PC-3 (cell line): Measurements from ENCODE around the gene TMEM259. TPM values are rescaled to one million over a fixed set of nuclear protein-coding genes. Genes with fewer than 3 reads are reported as not detected.

Experiments
- ATAC-seq: fragments of 200-7000 bp; cut with Tn5 transposase; 2 replicates; pipeline ENCODE4 v1.9.1; 2020; ENCODE audit warnings: mild to moderate bottlenecking, moderate library complexity
- BruUV-seq: library from RNA; stranded (reverse); fragments of 400-500 nt; replicated peaks from 2 replicates; lab custom pipeline; 2021; lab: Mats Ljungman, UMichigan
- CTCF ChIA-PET: fragments of 300-600 bp; sonication (Branson Sonifier 250); formaldehyde crosslinking; loops from one replicate; lab custom pipeline; 2022; ENCODE audit warnings: antibody characterized with exemption; lab: Charles Lee
- POLR2A ChIA-PET: fragments of 300-600 bp; sonication (Branson Sonifier 250); formaldehyde crosslinking; loops from one replicate; lab custom pipeline; 2022; ENCODE audit warnings: antibody characterized with exemption; ENCODE audit not compliant: unreplicated experiment; lab: Charles Lee
- DNase-seq: peaks from one replicate; pipeline ENCODE4 v3.0.0-alpha.2; 2015
- H2AFZ ChIP-seq: fragments of 300-600 bp; sonication (generic); 2 replicates; pipeline ENCODE4 v1.6.0; 2016; ENCODE audit warnings: antibody characterized with exemption, low read length
- H3F3A ChIP-seq: fragments of 300-600 bp; sonication (generic); one replicate; pipeline ENCODE4 v1.6.0; 2017; ENCODE audit warnings: antibody characterized with exemption, low read length, control low read depth, mild to moderate bottlenecking; ENCODE audit not compliant: unreplicated experiment
- H3K27ac ChIP-seq: fragments of 300-600 bp; sonication (generic); 2 replicates; pipeline ENCODE4 v1.5.1; 2016; ENCODE audit warnings: mild to moderate bottlenecking, low read length
- H3K27me3 ChIP-seq: fragments of 300-600 bp; sonication (generic); 2 replicates; pipeline ENCODE4 v1.6.1; 2016; ENCODE audit warnings: low read length, mixed read lengths
- H3K36me3 ChIP-seq: fragments of 300-600 bp; sonication (generic); 2 replicates; pipeline ENCODE4 v1.6.1; 2016; ENCODE audit warnings: low read depth, mixed run types, low read length, mixed read lengths
- H3K4me1 ChIP-seq: fragments of 300-600 bp; sonication (generic); 2 replicates; pipeline ENCODE4 v1.5.1; 2016; ENCODE audit warnings: low read length; ENCODE audit not compliant: insufficient read depth
- H3K4me2 ChIP-seq: fragments of 300-600 bp; sonication (generic); 2 replicates; pipeline ENCODE4 v1.6.0; 2016; ENCODE audit warnings: low read length
- H3K4me3 ChIP-seq: fragments of 300-600 bp; sonication (generic); 2 replicates; pipeline ENCODE4 v1.5.1; 2016; ENCODE audit warnings: mild to moderate bottlenecking, low read length, mixed read lengths
- H3K79me2 ChIP-seq: fragments of 300-600 bp; sonication (generic); 2 replicates; pipeline ENCODE4 v1.6.1; 2017; ENCODE audit warnings: low read length, mixed read lengths
- H3K9ac ChIP-seq: fragments of 300-600 bp; sonication (generic); 2 replicates; pipeline ENCODE4 v1.6.0; 2016; ENCODE audit warnings: mild to moderate bottlenecking, low read length
- H3K9me2 ChIP-seq: fragments of 300-600 bp; sonication (generic); replicated peaks from 2 replicates; pipeline ENCODE4 v1.6.1; 2016; ENCODE audit warnings: mixed run types, low read length, mixed read lengths
- H3K9me3 ChIP-seq: fragments of 300-600 bp; sonication (generic); 2 replicates; pipeline ENCODE4 v1.6.1; 2016; ENCODE audit warnings: low read length, mixed read lengths
- H4K20me1 ChIP-seq: fragments of 300-600 bp; sonication (generic); 2 replicates; pipeline ENCODE4 v1.6.1; 2016; ENCODE audit warnings: low read length, mixed read lengths
- EZH2 ChIP-seq: fragments of 300-600 bp; sonication (generic); IDR thresholded peaks from one replicate; pipeline ENCODE4 v1.6.1; 2017; ENCODE audit warnings: antibody characterized with exemption, mild to moderate bottlenecking, low read length; ENCODE audit not compliant: unreplicated experiment
- EZH2phosphoT487 ChIP-seq: fragments of 300-600 bp; sonication (generic); IDR thresholded peaks from 2 replicates; pipeline ENCODE4 v1.6.1; 2018; ENCODE audit warnings: mild to moderate bottlenecking, antibody characterized with exemption, low read length, borderline replicate concordance
- intact Hi-C: fragments of 100-400 bp; cut with micrococcal nuclease; formaldehyde crosslinking; loops from 2 replicates; pipeline ENCODE4 v1.9.0; 2023
- total RNA-seq: library from RNA; depleted of rRNA; stranded (reverse); fragments of >200 nt; gene quantifications from 2 replicates; pipeline ENCODE4 v1.2.3, GENCODE V29; 2014
- TF ChIP-seq, protein P1 (sequence below): fragments of 300-600 bp; sonication (generic); conservative IDR thresholded peaks from 2 replicates; pipeline ENCODE4 v1.5.1; 2017; ENCODE audit warnings: antibody characterized with exemption, low read depth, mild to moderate bottlenecking, low read length

TMEM259 gene
- total RNA-seq, 1 experiment from 2014 or later: 136 TPM

DNA sequence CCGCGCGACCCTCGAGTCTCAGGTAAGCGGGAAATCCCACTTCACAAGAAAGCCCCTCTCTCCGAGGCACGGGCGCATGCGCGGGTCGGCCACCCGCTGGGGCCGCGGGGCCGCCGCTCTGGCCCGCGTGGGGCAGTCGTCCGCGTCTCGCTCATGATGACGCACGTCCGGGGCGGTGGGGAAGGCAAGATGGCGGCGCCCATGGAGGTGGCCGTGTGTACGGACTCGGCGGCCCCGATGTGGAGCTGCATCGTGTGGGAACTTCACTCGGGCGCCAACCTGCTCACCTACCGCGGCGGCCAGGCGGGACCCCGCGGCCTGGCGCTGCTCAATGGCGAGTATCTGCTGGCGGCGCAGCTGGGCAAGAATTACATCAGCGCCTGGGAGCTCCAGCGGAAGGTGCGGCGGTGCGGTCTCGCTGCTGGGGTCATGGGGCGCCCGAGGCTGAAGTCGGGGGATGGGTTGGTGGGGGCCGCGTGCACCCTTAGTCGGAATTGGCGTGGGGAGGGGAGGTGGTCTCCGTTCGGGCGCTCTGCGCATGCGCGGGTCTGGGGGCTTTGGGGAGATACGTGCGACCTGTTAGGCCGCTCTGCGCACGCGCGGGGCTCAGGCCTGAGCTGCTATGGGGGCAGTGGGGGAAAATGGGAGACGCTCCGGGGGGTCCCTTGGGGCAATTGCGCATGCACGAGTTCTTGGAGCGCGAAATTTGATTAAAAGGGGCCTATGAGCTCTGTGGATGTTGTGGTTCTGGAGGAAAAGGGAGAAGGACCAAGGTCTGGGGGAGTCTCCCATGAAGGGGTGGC, 36.6 kb downstream of the TMEM259 start, which contains the start of gene WDR18:
TSS of gene WDR18 (plus strand) at position 181 of the 803 bp plus-strand sequence. CDS start at position 190, 9 bp downstream.
- H3K4me1 ChIP-seq: peaks cover 8% of the 10 kb centered on the region
- TF ChIP-seq EZH2phosphoT487 (no peak), EZH2 (no peak)
- TF ChIP-seq, protein P1, sequence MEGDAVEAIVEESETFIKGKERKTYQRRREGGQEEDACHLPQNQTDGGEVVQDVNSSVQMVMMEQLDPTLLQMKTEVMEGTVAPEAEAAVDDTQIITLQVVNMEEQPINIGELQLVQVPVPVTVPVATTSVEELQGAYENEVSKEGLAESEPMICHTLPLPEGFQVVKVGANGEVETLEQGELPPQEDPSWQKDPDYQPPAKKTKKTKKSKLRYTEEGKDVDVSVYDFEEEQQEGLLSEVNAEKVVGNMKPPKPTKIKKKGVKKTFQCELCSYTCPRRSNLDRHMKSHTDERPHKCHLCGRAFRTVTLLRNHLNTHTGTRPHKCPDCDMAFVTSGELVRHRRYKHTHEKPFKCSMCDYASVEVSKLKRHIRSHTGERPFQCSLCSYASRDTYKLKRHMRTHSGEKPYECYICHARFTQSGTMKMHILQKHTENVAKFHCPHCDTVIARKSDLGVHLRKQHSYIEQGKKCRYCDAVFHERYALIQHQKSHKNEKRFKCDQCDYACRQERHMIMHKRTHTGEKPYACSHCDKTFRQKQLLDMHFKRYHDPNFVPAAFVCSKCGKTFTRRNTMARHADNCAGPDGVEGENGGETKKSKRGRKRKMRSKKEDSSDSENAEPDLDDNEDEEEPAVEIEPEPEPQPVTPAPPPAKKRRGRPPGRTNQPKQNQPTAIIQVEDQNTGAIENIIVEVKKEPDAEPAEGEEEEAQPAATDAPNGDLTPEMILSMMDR: no peak
- peak within 1 kb of the TSS; percentile 93 for H2AFZ ChIP-seq
- H3K4me2 ChIP-seq: peak within 1 kb of the TSS; percentile 89
- no peaks in the 10 kb centered on the region for H3F3A ChIP-seq
- no peaks in the 10 kb centered on the region for H3K9me2 ChIP-seq
- peak within 1 kb of the TSS; percentile 70 for H3K27ac ChIP-seq
- no peaks in the 10 kb centered on the region for H3K9me3 ChIP-seq
- H3K4me3 ChIP-seq: peak within 1 kb of the TSS; percentile 96
- peak; percentile 89 for DNase-seq
- BruUV-seq: no TSS peak
- intact Hi-C loops: no loop called here
- H3K9ac ChIP-seq: peak within 1 kb of the TSS; percentile 89
- H3K36me3 ChIP-seq: no peaks in the 10 kb centered on the region
- peak; percentile 73 for ATAC-seq
- POLR2A ChIA-PET: interaction anchor here (0.7 to 1.0 kb wide), 3 partner anchors 25 to 81 kb away, joined by 3 to 9 read pairs (median 5); no protein-coding TSS in a partner anchor
- H3K79me2 ChIP-seq: peaks cover 14% of the 10 kb centered on the region
- CTCF ChIA-PET: interaction anchor here (0.6 to 0.8 kb wide), 3 partner anchors 22 to 75 kb away, joined by 3 to 4 read pairs (median 3); no protein-coding TSS in a partner anchor
- no peaks in the 10 kb centered on the region for H4K20me1 ChIP-seq
- H3K27me3 ChIP-seq: no peaks in the 10 kb centered on the region

GRCh38 chr19:982567-983170, 38.3 kb downstream of the TMEM259 start:
- H3K36me3 ChIP-seq: no peaks in the 10 kb centered on the region
- ChIA-PET CTCF (no interaction called here), POLR2A (no interaction called here)
- no peaks in the 10 kb centered on the region for H3F3A ChIP-seq
- no peaks in the 10 kb centered on the region for H3K9me3 ChIP-seq
- DNase-seq (peak; percentile 68), ATAC-seq (peak; percentile 89)
- no peaks in the 10 kb centered on the region for H3K9me2 ChIP-seq
- no peak overlapping the region for H3K27ac ChIP-seq
- no peak for TF ChIP-seq EZH2phosphoT487
- TF ChIP-seq, protein P1: peak; percentile 78
- H4K20me1 ChIP-seq: no peaks in the 10 kb centered on the region
- peaks cover 8% of the 10 kb centered on the region for H3K4me1 ChIP-seq
- intact Hi-C loops: loop anchor here (1.0 kb wide), 2 partner anchors 57 to 61 kb away; no protein-coding TSS in a partner anchor
- H3K4me2 ChIP-seq: peak overlapping the region; percentile 82
- no TSS peak for BruUV-seq
- peak overlapping the region; percentile 67 for H3K4me3 ChIP-seq
- H3K27me3 ChIP-seq: no peaks in the 10 kb centered on the region
- peaks cover 14% of the 10 kb centered on the region for H3K79me2 ChIP-seq
- no peak overlapping the region for H3K9ac ChIP-seq
- peak overlapping the region; percentile 80; the same call in 1 of the 2 replicates for H2AFZ ChIP-seq
